Measurements from ENCODE around the gene ICOSLG.
"Not testable (repeated sequence)": the region's sequence is repeated elsewhere in the genome, so short reads cannot be mapped to it uniquely, and the experiment has no call there.

DNA sequence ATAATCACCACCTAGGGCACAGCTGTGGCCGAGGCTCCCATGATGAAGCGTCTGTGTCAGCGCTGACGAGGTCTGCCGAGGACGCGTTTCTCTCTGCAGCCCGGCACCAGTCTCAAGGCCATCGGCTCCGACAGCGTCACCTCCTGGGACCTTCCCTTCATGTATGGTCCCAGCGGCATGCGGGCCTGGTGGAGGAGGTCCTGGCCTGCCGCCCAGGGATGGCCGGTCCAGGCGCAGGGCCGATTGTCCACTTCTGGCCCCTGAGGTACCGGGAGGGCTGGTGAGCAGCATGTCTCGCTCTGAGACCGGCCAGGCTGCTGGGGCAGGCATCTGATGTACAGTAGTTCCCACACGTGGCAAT is 43.6 kb downstream of the ICOSLG start:
- TF ChIP-seq, protein P1, sequence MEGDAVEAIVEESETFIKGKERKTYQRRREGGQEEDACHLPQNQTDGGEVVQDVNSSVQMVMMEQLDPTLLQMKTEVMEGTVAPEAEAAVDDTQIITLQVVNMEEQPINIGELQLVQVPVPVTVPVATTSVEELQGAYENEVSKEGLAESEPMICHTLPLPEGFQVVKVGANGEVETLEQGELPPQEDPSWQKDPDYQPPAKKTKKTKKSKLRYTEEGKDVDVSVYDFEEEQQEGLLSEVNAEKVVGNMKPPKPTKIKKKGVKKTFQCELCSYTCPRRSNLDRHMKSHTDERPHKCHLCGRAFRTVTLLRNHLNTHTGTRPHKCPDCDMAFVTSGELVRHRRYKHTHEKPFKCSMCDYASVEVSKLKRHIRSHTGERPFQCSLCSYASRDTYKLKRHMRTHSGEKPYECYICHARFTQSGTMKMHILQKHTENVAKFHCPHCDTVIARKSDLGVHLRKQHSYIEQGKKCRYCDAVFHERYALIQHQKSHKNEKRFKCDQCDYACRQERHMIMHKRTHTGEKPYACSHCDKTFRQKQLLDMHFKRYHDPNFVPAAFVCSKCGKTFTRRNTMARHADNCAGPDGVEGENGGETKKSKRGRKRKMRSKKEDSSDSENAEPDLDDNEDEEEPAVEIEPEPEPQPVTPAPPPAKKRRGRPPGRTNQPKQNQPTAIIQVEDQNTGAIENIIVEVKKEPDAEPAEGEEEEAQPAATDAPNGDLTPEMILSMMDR (IDR thresholded peaks at IDR 0.05): not testable (repeated sequence)
- not testable (repeated sequence) for TF ChIP-seq POLR2A (IDR thresholded peaks at IDR 0.05)
